Stomach (tissue), 9 donors: ENCODE results near the gene PARP8. TPM values are rescaled to one million over a fixed set of nuclear protein-coding genes. Genes with fewer than 3 reads are reported as not detected.

ENCODE experiments used
- DNase-seq, 2 donors: peaks; one replicate each; pipeline versions ENCODE4 v3.0.0 to v3.0.0-alpha.2; 2013 to 2019
- H3K27ac ChIP-seq, 5 donors: fragments of 200-600 bp in 4 of 5; sonication (generic) in 4 of 5; one replicate each; pipeline ENCODE4 v1.5.1; 2013 to 2019; ENCODE audit warnings: mild to moderate bottlenecking in 1 of 5, moderate library complexity in 1 of 5
- H3K27me3 ChIP-seq, 3 donors: fragments of 200-600 bp; sonication (generic); one replicate each; pipeline ENCODE4 v1.5.1; 2017 to 2019; ENCODE audit warnings: mixed run types in 1 of 3
- H3K36me3 ChIP-seq, 4 donors: fragments of 200-600 bp; sonication (generic); 1 replicate in 3 of 4; 2 replicates in 1 of 4; pipeline ENCODE4 v1.5.1; 2016 to 2019
- H3K4me1 ChIP-seq, 4 donors: fragments of 200-600 bp; sonication (generic); one replicate each; pipeline ENCODE4 v1.5.1; 2016 to 2019
- H3K4me3 ChIP-seq, 4 donors: fragments of 200-600 bp; sonication (generic) in 3 of 4; one replicate each; pipeline ENCODE4 v1.5.1; 2016 to 2019; ENCODE audit warnings: mild to moderate bottlenecking in 1 of 4
- H3K9me3 ChIP-seq, 4 donors: fragments of 200-600 bp; sonication (generic); one replicate each; pipeline ENCODE4 v1.5.1; 2016 to 2019
- CTCF ChIP-seq, 7 experiments: fragments of 450-650 bp in 4 of 7; fragments of 200-600 bp in 3 of 7; sonication (generic) in 3 of 7; IDR thresholded peaks; one replicate each; pipeline ENCODE4 v1.5.1; 2016 to 2019; ENCODE audit warnings: antibody characterized with exemption in 7 of 7, control low read depth in 2 of 7, mild to moderate bottlenecking in 1 of 7
- EP300 ChIP-seq: sonication (generic); formaldehyde crosslinking; IDR thresholded peaks from one replicate; pipeline ENCODE4 v1.6.1; 2017; ENCODE audit warnings: antibody characterized with exemption
- POLR2A ChIP-seq, 4 donors: fragments of 450-650 bp; IDR thresholded peaks; one replicate each; pipeline ENCODE4 v1.6.1; 2016; ENCODE audit warnings: antibody characterized with exemption in 4 of 4, control low read depth in 2 of 4, mild to moderate bottlenecking in 1 of 4, moderate library complexity in 1 of 4
- POLR2AphosphoS5 ChIP-seq, 3 donors: sonication (generic); formaldehyde crosslinking; IDR thresholded peaks; one replicate each; pipeline ENCODE4 v1.6.1; 2016; ENCODE audit warnings: antibody characterized with exemption in 3 of 3
- WGBS, 5 donors: extraction: QIAGEN DNeasy Blood & Tissue Kit in 3 of 5; methylation state at CpG; one replicate each; pipeline versions ENCODE4 v1.1.5 to v1.1.7; 2013 to 2018; 5-methylcytosine and 5-hydroxymethylcytosine counted together
- intact Hi-C: fragments of 100-400 bp; cut with DNase I; formaldehyde crosslinking; loops from one replicate; pipeline ENCODE4 v1.15.1; 2023; ENCODE audit warnings: low total_unique reads
- polyA plus RNA-seq, 3 donors: library from polyadenylated mRNA; stranded (reverse); fragments of 200-250 nt; gene quantifications; one replicate each; pipeline ENCODE4 v1.2.3, GENCODE V29; 2013
- total RNA-seq, 5 donors: library from RNA; depleted of rRNA; stranded (reverse); fragments of >200 nt; gene quantifications; one replicate each; pipeline versions ENCODE4 v1.1.0 to v1.2.3, GENCODE V29; 2014 to 2016
- donor health status: healthy with polysubstance abuse.
- donor health status: Bipolar disorder and iron deficiency.
- donor health status: healthy.

Gene PARP8
- total and polyA plus RNA-seq, 8 donors = 6.7 to 54.2 (median 22.4) TPM

- intact Hi-C loops = no loop called here
- no peaks in the 10 kb centered on the region for H3K36me3 ChIP-seq
- no peak overlapping the region for H3K27ac ChIP-seq
- WGBS, 5 donors = 89 to 100% (median 95%) methylated on average over 1 of the region's 1 CpG
- H3K4me3 ChIP-seq = no peak overlapping the region
- no peaks in the 10 kb centered on the region for H3K27me3 ChIP-seq
- no peaks in the 10 kb centered on the region for H3K9me3 ChIP-seq
- TF ChIP-seq POLR2A (IDR thresholded peaks at IDR 0.05) (no peak), POLR2AphosphoS5 (IDR thresholded peaks at IDR 0.05) (no peak), EP300 (no peak), CTCF (IDR thresholded peaks at IDR 0.05) (no peak)
- H3K4me1 ChIP-seq = peaks cover 0 to 47% (median 16%) of the 10 kb centered on the region in 4 donors
- DNase-seq = no peak
These were observed 36.9 kb downstream of the PARP8 start for GRCh38 chr5:50703367-50703666.

GRCh38 chr5:50704730-50705129 is 38.3 kb downstream of the PARP8 start:
- no peaks in the 10 kb centered on the region for H3K9me3 ChIP-seq
- H3K27me3 ChIP-seq = no peaks in the 10 kb centered on the region
- intact Hi-C loops = no loop called here
- H3K4me3 ChIP-seq = no peak overlapping the region
- no peak overlapping the region for H3K27ac ChIP-seq
- DNase-seq = no peak
- 71 to 78% (median 73%) methylated on average over 3 of the region's 3 CpGs for WGBS, 5 donors
- H3K4me1 ChIP-seq = peaks cover 0 to 43% (median 16%) of the 10 kb centered on the region in 4 donors
- TF ChIP-seq POLR2A (IDR thresholded peaks at IDR 0.05) = no peak
- TF ChIP-seq POLR2AphosphoS5 (IDR thresholded peaks at IDR 0.05) = no peak
- no peak for TF ChIP-seq CTCF (IDR thresholded peaks at IDR 0.05)
- TF ChIP-seq EP300 = no peak
- H3K36me3 ChIP-seq = no peaks in the 10 kb centered on the region

- Histone ChIP-seq H3K27me3 (no peaks in the 10 kb centered on the region), H3K4me1 (peaks cover 9 to 46% (median 28%) of the 10 kb centered on the region in 4 donors), H3K27ac (no peak overlapping the region), H3K9me3 (no peaks in the 10 kb centered on the region), H3K4me3 (no peak overlapping the region), H3K36me3 (no peaks in the 10 kb centered on the region)
- intact Hi-C loops = no loop called here
- DNase-seq = no peak
- 56 to 72% (median 69%) methylated on average over 1 of the region's 1 CpG for WGBS, 5 donors
- TF ChIP-seq POLR2AphosphoS5 (IDR thresholded peaks at IDR 0.05) (no peak), CTCF (IDR thresholded peaks at IDR 0.05) (no peak), POLR2A (IDR thresholded peaks at IDR 0.05) (no peak), EP300 (no peak)
These were observed 43.0 kb downstream of the PARP8 start for GRCh38 chr5:50709471-50709870.

- H3K4me1 ChIP-seq = peaks cover 9 to 46% (median 25%) of the 10 kb centered on the region in 4 donors
- no peak for DNase-seq
- intact Hi-C loops = no loop called here
- peak overlapping the region in 3 of 4 donors; percentile 1 to 23 (median 1) for H3K4me3 ChIP-seq
- WGBS, 5 donors = 5 to 18% (median 9%) methylated on average over 2 of the region's 2 CpGs
- no peaks in the 10 kb centered on the region for H3K36me3 ChIP-seq
- H3K27me3 ChIP-seq = no peaks in the 10 kb centered on the region
- no peaks in the 10 kb centered on the region for H3K9me3 ChIP-seq
- TF ChIP-seq POLR2AphosphoS5 (IDR thresholded peaks at IDR 0.05) (no peak), POLR2A (IDR thresholded peaks at IDR 0.05) (no peak), CTCF (IDR thresholded peaks at IDR 0.05) (no peak), EP300 (no peak)
- H3K27ac ChIP-seq = peak overlapping the region in 2 of 5 donors; percentile 16 to 53
These were observed 44.4 kb downstream of the PARP8 start for GRCh38 chr5:50710838-50711237.
